GM12878 (cell line): ENCODE measurements around the gene MN1. TPM values are rescaled to one million over a fixed set of nuclear protein-coding genes. Genes with fewer than 3 reads are reported as not detected.

Source experiments
- ATAC-seq: fragments of 200-7000 bp; cut with Tn5 transposase; 3 replicates; pipeline ENCODE4 v1.9.1; 2020; ENCODE audit warnings: mild to moderate bottlenecking, moderate library complexity
- BruUV-seq: library from RNA; stranded (reverse); fragments of 400-500 nt; replicated peaks from 2 replicates; lab custom pipeline; 2021; lab: Mats Ljungman, UMichigan
- CTCF ChIA-PET: fragments of 300-600 bp; sonication (Branson Sonifier 250); formaldehyde crosslinking; extraction: SDS; loops from one replicate; lab custom pipeline; 2021; ENCODE audit warnings: inconsistent platforms; lab: Yijun Ruan, JAX
- POLR2A ChIA-PET: fragments of 350-600 bp; formaldehyde crosslinking; extraction: SDS; loops from one replicate; lab custom pipeline; 2021; ENCODE audit warnings: inconsistent platforms; lab: Charles Lee
- RAD21 ChIA-PET: fragments of 300-600 bp; sonication (Branson Sonifier 250); formaldehyde crosslinking; loops from one replicate; lab custom pipeline; 2023; ENCODE audit warnings: antibody characterized with exemption; ENCODE audit not compliant: unreplicated experiment; lab: Charles Lee
- SMC1A ChIA-PET: fragments of 300-600 bp; sonication (Branson Sonifier 250); formaldehyde crosslinking; loops from one replicate; lab custom pipeline; 2023; ENCODE audit not compliant: unreplicated experiment, uncharacterized antibody; lab: Charles Lee
- DNase-seq: peaks from one replicate; pipeline ENCODE4 v3.0.0-alpha.2; 2011; ENCODE audit warnings: low read depth, low spot score
- FAIRE-seq: peaks from 3 replicates; lab custom pipeline; 2011; peaks lifted over from hg19 to GRCh38; lab: Jason Lieb, UNC
- H2AFZ ChIP-seq: 2 replicates; pipeline ENCODE4 v1.6.0; 2011; ENCODE audit warnings: low read depth, low read length, control low read depth; ENCODE audit not compliant: control insufficient read depth
- H3K27ac ChIP-seq: 2 replicates; pipeline ENCODE4 v1.5.1; 2011; ENCODE audit warnings: control low read depth; ENCODE audit not compliant: control insufficient read depth, insufficient read depth
- H3K27me3 ChIP-seq, 2 experiments: replicated peaks in 1 of 2; 2 replicates each; pipeline versions ENCODE4 v1.6.0 to v1.6.1; 2011; ENCODE audit warnings: low read length in 1 of 2; ENCODE audit not compliant: control insufficient read depth in 2 of 2, insufficient read depth in 2 of 2
- H3K36me3 ChIP-seq, 2 experiments: 2 replicates each; pipeline ENCODE4 v1.5.1; 2011; ENCODE audit warnings: low read length in 1 of 2; ENCODE audit not compliant: control insufficient read depth in 2 of 2, insufficient read depth in 2 of 2
- H3K4me1 ChIP-seq: 2 replicates; pipeline ENCODE4 v1.6.1; 2011; ENCODE audit warnings: mild to moderate bottlenecking, low read length, moderate library complexity, mixed read lengths; ENCODE audit not compliant: control insufficient read depth, insufficient read depth
- H3K4me2 ChIP-seq: 2 replicates; pipeline ENCODE4 v1.6.0; 2011; ENCODE audit warnings: control low read depth; ENCODE audit not compliant: control insufficient read depth, insufficient read depth
- H3K4me3 ChIP-seq: fragments of 200-600 bp; sonication (generic); 2 replicates; pipeline ENCODE4 v1.5.1; 2016
- H3K79me2 ChIP-seq: 2 replicates; pipeline ENCODE4 v1.6.0; 2011; ENCODE audit warnings: low read length; ENCODE audit not compliant: control insufficient read depth, insufficient read depth
- H3K9ac ChIP-seq: 2 replicates; pipeline ENCODE4 v1.8.0; 2011; ENCODE audit warnings: low read length, control low read depth, mixed read lengths; ENCODE audit not compliant: control insufficient read depth, insufficient read depth
- H3K9me3 ChIP-seq: replicated peaks from 3 replicates; pipeline ENCODE4 v1.5.1; 2011; ENCODE audit warnings: mild to moderate bottlenecking, low read length; ENCODE audit not compliant: control insufficient read depth, insufficient read depth
- H4K20me1 ChIP-seq: 2 replicates; pipeline ENCODE4 v1.6.0; 2011; ENCODE audit not compliant: control insufficient read depth, insufficient read depth
- BCLAF1 ChIP-seq: fragments of 450-650 bp; IDR thresholded peaks from 2 replicates; pipeline ENCODE4 v1.6.1; 2017; ENCODE audit warnings: antibody characterized with exemption, mild to moderate bottlenecking, moderate library complexity
- CBFB ChIP-seq: IDR thresholded peaks from 2 replicates; pipeline ENCODE4 v1.6.1; 2016; ENCODE audit warnings: antibody characterized with exemption, low read depth
- FOXK2 ChIP-seq: fragments of 450-650 bp; IDR thresholded peaks from 2 replicates; pipeline ENCODE4 v1.6.1; 2017; ENCODE audit warnings: mild to moderate bottlenecking, moderate library complexity
- HDAC2 ChIP-seq: fragments of 200-600 bp; sonication (generic); IDR thresholded peaks from 2 replicates; pipeline ENCODE4 v1.6.1; 2017
- HDAC6 ChIP-seq: fragments of 200-600 bp; sonication (generic); IDR thresholded peaks from one replicate; pipeline ENCODE4 v1.8.0; 2017; ENCODE audit warnings: antibody characterized with exemption; ENCODE audit not compliant: unreplicated experiment
- HDGF ChIP-seq: fragments of 450-650 bp; IDR thresholded peaks from 2 replicates; pipeline ENCODE4 v1.6.1; 2016; ENCODE audit warnings: antibody characterized with exemption
- IRF5 ChIP-seq: fragments of 450-650 bp; IDR thresholded peaks from 2 replicates; pipeline ENCODE4 v1.6.1; 2017; ENCODE audit warnings: borderline replicate concordance
- MYC ChIP-seq: IDR thresholded peaks from 2 replicates; pipeline ENCODE4 v1.6.1; 2011; ENCODE audit warnings: mild to moderate bottlenecking, low read length, moderate library complexity, inconsistent platforms; ENCODE audit not compliant: insufficient read depth, insufficient replicate concordance, insufficient read length, severe bottlenecking
- RFX5 ChIP-seq: IDR thresholded peaks from 2 replicates; pipeline ENCODE4 v1.6.1; 2011; ENCODE audit warnings: low read depth, low read length, improper control_type of control experiment
- SIN3A ChIP-seq: IDR thresholded peaks from 2 replicates; pipeline ENCODE4 v1.6.1; 2012; ENCODE audit warnings: low read depth, low read length, improper control_type of control experiment
- TBL1XR1 ChIP-seq: IDR thresholded peaks from 2 replicates; pipeline ENCODE4 v1.6.1; 2012; ENCODE audit warnings: low read depth, low read length, improper control_type of control experiment
- TCF7 ChIP-seq: IDR thresholded peaks from 2 replicates; pipeline ENCODE4 v1.6.1; 2014; ENCODE audit warnings: antibody characterized with exemption, borderline replicate concordance
- USF1 ChIP-seq: IDR thresholded peaks from 2 replicates; pipeline ENCODE4 v1.6.1; 2011; ENCODE audit warnings: borderline replicate concordance, low read depth, mild to moderate bottlenecking, moderate library complexity, mixed read lengths, low read length; ENCODE audit not compliant: insufficient read depth; ENCODE audit errors: extremely low read length
- USF2 ChIP-seq: IDR thresholded peaks from 2 replicates; pipeline ENCODE4 v1.6.1; 2011; ENCODE audit warnings: low read depth, low read length, improper control_type of control experiment, borderline replicate concordance
- ZNF207 ChIP-seq: fragments of 450-650 bp; IDR thresholded peaks from 2 replicates; pipeline ENCODE4 v1.6.1; 2014; ENCODE audit warnings: antibody characterized with exemption, mild to moderate bottlenecking, borderline replicate concordance
- ZNF687 ChIP-seq: fragments of 450-650 bp; IDR thresholded peaks from 2 replicates; pipeline ENCODE4 v1.6.1; 2017; ENCODE audit warnings: mild to moderate bottlenecking, moderate library complexity
- WGBS: methylation state at CpG from one replicate; pipeline ENCODE4 v1.1.6; 2016; ENCODE audit warnings: low lambda C conversion rate; ENCODE audit not compliant: insufficient replicate concordance, insufficient coverage; ENCODE audit errors: missing lambda C conversion rate; 5-methylcytosine and 5-hydroxymethylcytosine counted together
- in situ Hi-C: fragments of 300-500 bp; cut with MboI; formaldehyde crosslinking; loops from 9 replicates; pipeline ENCODE4 v1.14.3; 2018; ENCODE audit warnings: mixed read lengths
- intact Hi-C: fragments of 100-400 bp; cut with micrococcal nuclease; formaldehyde crosslinking; loops from one replicate; pipeline ENCODE4 v1.14.2; 2022; ENCODE audit not compliant: unreplicated experiment
- polyA plus RNA-seq, 11 experiments: library from polyadenylated mRNA; depleted of rRNA in 4 of 11; unstranded in 6 of 11; stranded (reverse) in 5 of 11; fragments of >200 nt; fragmentation: Nextera tagmentation in 4 of 11; fragmentation: Illumina TruSeq in 1 of 11; extraction: Ambion mirVana in 4 of 11; extraction: Trizol in 1 of 11; gene quantifications; 1 replicate in 1 of 11; 2 replicates in 10 of 11; pipeline versions ENCODE4 v1.2.1 to v1.2.3, GENCODE V29; 2011 to 2016; ENCODE audit warnings: inconsistent platforms in 2 of 11, missing spikeins in 2 of 11, low read depth in 1 of 11
- total RNA-seq, 4 experiments: library from RNA; depleted of rRNA in 3 of 4; stranded (reverse); fragments of >200 nt in 3 of 4; fragmentation: Illumina TruSeq in 1 of 4; extraction: Trizol in 1 of 4; gene quantifications; 2 replicates each; pipeline versions ENCODE4 v1.2.1 to v1.2.3, GENCODE V29; 2013 to 2021

Gene MN1
- total and polyA plus RNA-seq, 10 of the 15 experiments (the other 5 are each of a cell fraction or from before 2014, with no cell fraction given): under 0.01 to 0.24 (median 0.03) TPM; not detected in 3

- 57% methylated on average over 10 of the region's 10 CpGs for WGBS
- Histone ChIP-seq H3K4me2 (no peak overlapping the region), H3K4me1 (no peaks in the 10 kb centered on the region), H3K27ac (no peak overlapping the region), H3K4me3 (no peak overlapping the region), H3K27me3 (no peaks in the 10 kb centered on the region), H4K20me1 (no peaks in the 10 kb centered on the region), H2AFZ (no peak overlapping the region)
- in situ Hi-C loops: no loop called here
- POLR2A ChIA-PET: no interaction called here
- DNase-seq (no peak), FAIRE-seq (no peak)
- TF ChIP-seq BCLAF1 (no peak), MYC (no peak), IRF5 (no peak), HDAC6 (no peak), USF1 (no peak), CBFB (no peak), ZNF207 (no peak), HDGF (no peak), USF2 (no peak), SIN3A (no peak), ZNF687 (no peak), FOXK2 (no peak), RFX5 (no peak), TCF7 (no peak), HDAC2 (no peak), TBL1XR1 (no peak)
- TF ChIP-seq, all 136 proteins: peak for 0
- ChIA-PET CTCF (no interaction called here), SMC1A (no interaction called here), RAD21 (no interaction called here)
- no peaks in the 10 kb centered on the region for H3K79me2 ChIP-seq
- ATAC-seq: no peak
- no peaks in the 10 kb centered on the region for H3K36me3 ChIP-seq
- H3K9me3 ChIP-seq: no peaks in the 10 kb centered on the region
- no TSS peak for BruUV-seq
- intact Hi-C loops: no loop called here
- H3K9ac ChIP-seq: no peak overlapping the region
These were observed 34.6 kb upstream of the MN1 start for GRCh38 chr22:27836181-27836580.
